Tibial nerve (tissue), 4 donors: ENCODE results near the gene EPS8.

ENCODE experiments used
- CTCF ChIP-seq, 5 experiments: fragments of 200-600 bp in 3 of 5; fragments of 450-650 bp in 2 of 5; sonication (generic) in 3 of 5; IDR thresholded peaks; one replicate each; pipeline ENCODE4 v1.5.1; 2016 to 2019; ENCODE audit warnings: antibody characterized with exemption in 5 of 5, mild to moderate bottlenecking in 3 of 5, moderate library complexity in 2 of 5
- EP300 ChIP-seq, 2 donors: sonication (generic); formaldehyde crosslinking; IDR thresholded peaks; one replicate each; pipeline ENCODE4 v1.6.1; 2017; ENCODE audit warnings: antibody characterized with exemption in 2 of 2, mild to moderate bottlenecking in 1 of 2

- no peak for TF ChIP-seq CTCF (IDR thresholded peaks at IDR 0.05)
- no peak for TF ChIP-seq EP300 (IDR thresholded peaks at IDR 0.05)
Measured at GRCh38 chr12:15575671-15576541, 213.3 kb downstream of the EPS8 start.
